Measurements from ENCODE around the gene DYNC2I2.
A peak's percentile ranks its signal among the peaks of the same experiment; 100 is the strongest.
"Not testable (repeated sequence)": the region's sequence is repeated elsewhere in the genome, so short reads cannot be mapped to it uniquely, and the experiment has no call there.

DYNC2I2 gene

GRCh38 chr9:128675382-128675781, 18.7 kb upstream of the DYNC2I2 start:
- POLR2A ChIA-PET (ENCODE audit: low non-redundant PET) = interaction anchor here (0.6 to 0.9 kb wide), 3 partner anchors 10 to 139 kb away, joined by 3 to 9 read pairs (median 3); no protein-coding TSS in a partner anchor
- DNase-seq (ENCODE audit: low spot score) = no peak
- CTCF ChIA-PET = interaction anchor here (0.6 kb wide), 1 partner anchor 91 kb away, joined by 3 read pairs; no protein-coding TSS in a partner anchor
- H3K27ac ChIP-seq = no peak overlapping the region
- no peak for TF ChIP-seq CTCF (conservative IDR thresholded peaks at IDR 0.05; ENCODE audit: low read depth)

- CTCF ChIA-PET = interaction anchor here (1.1 kb wide), 2 partner anchors 32 to 34 kb away, joined by 3 to 5 read pairs; partner anchors contain the start of gene PKN3
- DNase-seq (ENCODE audit: low spot score) = no peak
- POLR2A ChIA-PET (ENCODE audit: low non-redundant PET) = interaction anchor here (0.5 kb wide), 1 partner anchor 18 kb away, joined by 7 read pairs; no protein-coding TSS in a partner anchor
- peak overlapping the region; percentile 0; the same call in 1 of the 2 replicates for H3K27ac ChIP-seq
- no peak for TF ChIP-seq CTCF (conservative IDR thresholded peaks at IDR 0.05; ENCODE audit: low read depth)
These were observed 13.1 kb upstream of the DYNC2I2 start for GRCh38 chr9:128669786-128670185.

GRCh38 chr9:128666481-128666941, 9.9 kb upstream of the DYNC2I2 start:
- not testable (repeated sequence) for DNase-seq (ENCODE audit: low spot score)
- ChIA-PET POLR2A (ENCODE audit: low non-redundant PET) (interaction anchor here (1.2 kb wide), 1 partner anchor 19 kb away, joined by 4 read pairs; no protein-coding TSS in a partner anchor), CTCF (interaction anchor here (0.6 to 0.7 kb wide), 2 partner anchors 40 to 135 kb away, joined by 3 to 4 read pairs; no protein-coding TSS in a partner anchor)
- H3K27ac ChIP-seq = peak overlapping the region; percentile 33

GRCh38 chr9:128657796-128658195, 1.1 kb upstream of the DYNC2I2 start:
- CTCF ChIA-PET = interaction anchor here (0.6 kb wide), 1 partner anchor 49 kb away, joined by 8 read pairs; no protein-coding TSS in a partner anchor
- POLR2A ChIA-PET (ENCODE audit: low non-redundant PET) = no interaction called here

GRCh38 chr9:128657344-128657704, 677 bp upstream of the DYNC2I2 start:
- no peak for TF ChIP-seq CTCF (conservative IDR thresholded peaks at IDR 0.05; ENCODE audit: low read depth)
- CTCF ChIA-PET = interaction anchor here (0.6 kb wide), 1 partner anchor 230 kb away, joined by 3 read pairs; no protein-coding TSS in a partner anchor
- H3K27ac ChIP-seq = peak overlapping the region; percentile 97
- POLR2A ChIA-PET (ENCODE audit: low non-redundant PET) = interaction anchor here (0.5 kb wide), 1 partner anchor 26 kb away, joined by 4 read pairs; no protein-coding TSS in a partner anchor
- no peak for DNase-seq (ENCODE audit: low spot score)

More at GRCh38 chr9:128657796-128658195, 1.1 kb upstream of the DYNC2I2 start:
- no peak for DNase-seq (ENCODE audit: low spot score)
- TF ChIP-seq CTCF (conservative IDR thresholded peaks at IDR 0.05; ENCODE audit: low read depth) = no peak
- peak overlapping the region; percentile 97 for H3K27ac ChIP-seq

- POLR2A ChIA-PET (ENCODE audit: low non-redundant PET) = interaction anchor here (0.7 kb wide), 1 partner anchor 15 kb away, joined by 3 read pairs; no protein-coding TSS in a partner anchor
- no peak for DNase-seq (ENCODE audit: low spot score)
- no peak for TF ChIP-seq CTCF (conservative IDR thresholded peaks at IDR 0.05; ENCODE audit: low read depth)
- CTCF ChIA-PET = interaction anchor here (0.5 kb wide), 2 partner anchors 80 to 157 kb away, joined by 6 read pairs; no protein-coding TSS in a partner anchor
- H3K27ac ChIP-seq = peak overlapping the region; percentile 97
These were observed 2.2 kb downstream of the DYNC2I2 start for GRCh38 chr9:128654481-128654880.

GRCh38 chr9:128653908-128654307, 2.7 kb downstream of the DYNC2I2 start:
- TF ChIP-seq CTCF (conservative IDR thresholded peaks at IDR 0.05; ENCODE audit: low read depth) = no peak
- CTCF ChIA-PET = no interaction called here
- POLR2A ChIA-PET (ENCODE audit: low non-redundant PET) = interaction anchor here (0.7 kb wide), 1 partner anchor 14 kb away, joined by 3 read pairs; no protein-coding TSS in a partner anchor
- peak overlapping the region; percentile 97 for H3K27ac ChIP-seq
- DNase-seq (ENCODE audit: low spot score) = no peak

All from RWPE1 (cell line).